Central memory CD8-positive, alpha-beta T cell (primary cell): ENCODE data around the gene UBQLNL.

Source experiments
- ATAC-seq: fragments of 150-1000 bp; cut with Tn5 transposase; replicated peaks from 2 replicates; pipeline ENCODE4 v1.10.0; 2022; ENCODE audit warnings: mild to moderate bottlenecking, moderate FRiP score, moderate number of reproducible peaks; ENCODE audit not compliant: poor library complexity, severe bottlenecking; ENCODE audit errors: extremely low read depth
- DNase-seq, 2 donors: peaks; one replicate each; pipeline ENCODE4 v3.0.0; 2021; ENCODE audit warnings: low spot score in 2 of 2
- H3K27ac Mint-ChIP-seq: one replicate; pipeline ENCODE4 v1.8.0; 2022; ENCODE audit warnings: low read depth, mild to moderate bottlenecking, moderate library complexity, mixed read lengths
- H3K27me3 Mint-ChIP-seq: one replicate; pipeline ENCODE4 v1.8.0; 2022; ENCODE audit warnings: mixed read lengths
- H3K36me3 Mint-ChIP-seq: one replicate; pipeline ENCODE4 v1.8.0; 2022; ENCODE audit warnings: mild to moderate bottlenecking, moderate library complexity, mixed read lengths; ENCODE audit not compliant: insufficient read depth
- H3K4me1 Mint-ChIP-seq: one replicate; pipeline ENCODE4 v1.8.0; 2022; ENCODE audit warnings: mixed read lengths
- H3K4me3 Mint-ChIP-seq: one replicate; pipeline ENCODE4 v1.8.0; 2022; ENCODE audit warnings: mild to moderate bottlenecking, moderate library complexity, mixed read lengths
- H3K9me3 Mint-ChIP-seq: one replicate; pipeline ENCODE4 v1.8.0; 2022; ENCODE audit warnings: mixed read lengths

Gene UBQLNL, protein sequence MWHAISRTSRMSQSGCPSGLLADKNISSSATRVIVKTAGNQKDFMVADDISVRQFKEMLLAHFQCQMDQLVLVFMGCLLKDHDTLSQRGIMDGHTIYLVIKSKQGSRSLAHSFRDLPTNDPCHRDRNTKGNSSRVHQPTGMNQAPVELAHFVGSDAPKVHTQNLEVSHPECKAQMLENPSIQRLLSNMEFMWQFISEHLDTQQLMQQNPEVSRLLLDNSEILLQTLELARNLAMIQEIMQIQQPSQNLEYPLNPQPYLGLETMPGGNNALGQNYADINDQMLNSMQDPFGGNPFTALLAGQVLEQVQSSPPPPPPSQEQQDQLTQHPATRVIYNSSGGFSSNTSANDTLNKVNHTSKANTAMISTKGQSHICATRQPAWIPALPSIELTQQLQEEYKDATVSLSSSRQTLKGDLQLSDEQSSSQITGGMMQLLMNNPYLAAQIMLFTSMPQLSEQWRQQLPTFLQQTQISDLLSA

GRCh38 chr11:5516599-5516998 is at the start of gene UBQLNL:
Gene UBQLNL (minus strand): TSS chr11:5516699. CDS start chr11:5516441, 258 bp downstream.
- no peaks in the 10 kb centered on the region for H3K4me1 Mint-ChIP-seq
- H3K4me3 Mint-ChIP-seq = no peak within 1 kb of the TSS
- H3K9me3 Mint-ChIP-seq = no peaks in the 10 kb centered on the region
- no peak within 1 kb of the TSS for H3K27ac Mint-ChIP-seq
- H3K27me3 Mint-ChIP-seq = no peaks in the 10 kb centered on the region
- DNase-seq = no peak
- no peak for ATAC-seq
- H3K36me3 Mint-ChIP-seq = no peaks in the 10 kb centered on the region

DNA sequence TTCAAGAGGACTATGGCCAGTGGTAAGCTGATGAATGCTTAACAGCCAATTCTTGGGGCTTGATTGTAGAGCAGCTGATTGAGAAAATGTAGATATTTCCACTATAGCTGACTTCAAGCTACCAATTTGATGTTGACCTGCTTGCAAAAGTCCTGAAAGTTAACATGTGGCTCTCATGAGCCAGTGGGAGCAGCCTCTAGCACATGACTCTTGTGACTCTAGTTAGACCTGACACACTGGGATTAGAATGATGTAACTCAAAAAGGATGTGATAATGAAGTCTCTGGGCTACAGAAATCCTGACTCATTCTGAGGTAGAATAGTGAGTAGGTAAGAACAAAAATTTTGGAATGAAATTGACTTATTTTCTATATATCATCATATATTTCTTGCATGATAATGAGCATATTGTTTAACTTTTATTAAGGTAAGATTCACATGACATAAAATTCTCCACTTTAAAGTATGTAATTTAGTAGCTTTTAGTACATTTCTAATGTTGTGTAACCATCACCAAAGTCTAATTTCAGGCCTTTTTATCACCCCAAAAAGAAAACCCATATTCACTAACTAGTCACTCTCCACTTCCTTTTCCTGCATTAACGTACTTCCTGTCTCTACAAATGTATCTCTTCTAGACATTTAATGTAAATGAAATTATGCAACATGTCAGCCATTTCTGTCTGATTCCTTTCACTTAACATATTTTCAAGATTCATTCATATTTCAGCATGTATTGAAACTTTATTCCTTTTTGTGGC is 47.9 kb upstream of the UBQLNL start:
- H3K27me3 Mint-ChIP-seq = peaks cover 9% of the 10 kb centered on the region
- DNase-seq = no peak
- no peak overlapping the region for H3K4me3 Mint-ChIP-seq
- H3K36me3 Mint-ChIP-seq = no peaks in the 10 kb centered on the region
- ATAC-seq = no peak
- no peak overlapping the region for H3K27ac Mint-ChIP-seq
- no peaks in the 10 kb centered on the region for H3K9me3 Mint-ChIP-seq
- H3K4me1 Mint-ChIP-seq = peaks cover 5% of the 10 kb centered on the region

- ATAC-seq = no peak
- DNase-seq = no peak
- no peaks in the 10 kb centered on the region for H3K9me3 Mint-ChIP-seq
- H3K36me3 Mint-ChIP-seq = no peaks in the 10 kb centered on the region
- H3K4me1 Mint-ChIP-seq = no peaks in the 10 kb centered on the region
- no peak overlapping the region for H3K4me3 Mint-ChIP-seq
- H3K27ac Mint-ChIP-seq = no peak overlapping the region
- H3K27me3 Mint-ChIP-seq = peaks cover 28% of the 10 kb centered on the region
Measured at GRCh38 chr11:5557751-5558150, 41.3 kb upstream of the UBQLNL start.

DNA sequence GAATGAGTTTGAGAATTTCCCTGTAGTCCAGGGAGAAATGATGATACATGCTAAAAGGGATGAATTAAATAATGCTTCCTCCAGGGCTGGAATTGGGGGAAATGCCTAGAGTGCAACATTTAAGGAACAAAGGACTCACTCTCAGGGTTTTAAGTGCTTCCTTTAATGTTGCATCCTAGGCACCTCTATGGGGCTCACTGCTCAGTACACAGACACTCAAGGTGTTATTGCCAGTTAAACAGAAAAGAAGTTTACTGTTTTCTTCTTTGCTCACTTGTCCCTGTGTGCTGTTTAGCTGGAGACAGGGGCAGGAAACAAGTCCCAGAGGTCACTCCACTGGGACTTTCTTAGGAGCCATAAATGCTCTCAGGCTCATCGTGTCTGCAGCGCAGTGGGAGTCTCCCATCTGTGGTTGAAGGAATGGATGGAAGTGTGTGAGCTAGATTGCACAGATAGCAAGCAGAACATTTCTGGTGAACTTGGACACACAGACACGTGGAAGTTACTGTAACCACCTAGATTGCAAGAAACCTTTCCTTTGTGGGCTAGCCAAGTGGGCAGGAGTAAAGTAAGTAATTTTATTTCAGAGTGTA is 40.2 kb upstream of the UBQLNL start:
- ATAC-seq (no peak), DNase-seq (no peak)
- H3K36me3 Mint-ChIP-seq = no peaks in the 10 kb centered on the region
- peaks cover 32% of the 10 kb centered on the region for H3K27me3 Mint-ChIP-seq
- no peak overlapping the region for H3K27ac Mint-ChIP-seq
- H3K9me3 Mint-ChIP-seq = no peaks in the 10 kb centered on the region
- no peaks in the 10 kb centered on the region for H3K4me1 Mint-ChIP-seq
- no peak overlapping the region for H3K4me3 Mint-ChIP-seq

DNA sequence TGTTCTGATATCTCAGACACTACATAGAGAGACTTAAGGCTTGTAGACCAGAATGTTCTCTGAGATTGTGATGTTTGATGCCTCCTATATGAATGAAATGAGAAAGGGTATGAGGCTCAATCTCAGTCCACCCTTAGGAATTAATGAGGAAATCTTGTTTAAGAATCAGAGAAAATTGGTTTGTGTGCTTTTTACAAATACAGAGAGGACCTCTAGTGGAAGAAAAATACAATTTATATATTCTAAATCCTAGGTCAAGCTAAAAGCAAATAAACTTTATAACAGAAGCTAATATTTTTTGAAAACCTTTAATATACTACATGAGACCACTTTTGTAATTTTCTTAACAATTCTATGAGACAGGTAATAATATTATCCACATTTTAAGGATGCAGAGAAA is 36.8 kb upstream of the UBQLNL start:
- no peak for ATAC-seq
- H3K27ac Mint-ChIP-seq = no peak overlapping the region
- no peaks in the 10 kb centered on the region for H3K9me3 Mint-ChIP-seq
- H3K4me1 Mint-ChIP-seq = no peaks in the 10 kb centered on the region
- H3K27me3 Mint-ChIP-seq = peaks cover 43% of the 10 kb centered on the region
- no peaks in the 10 kb centered on the region for H3K36me3 Mint-ChIP-seq
- no peak for DNase-seq
- no peak overlapping the region for H3K4me3 Mint-ChIP-seq

DNA sequence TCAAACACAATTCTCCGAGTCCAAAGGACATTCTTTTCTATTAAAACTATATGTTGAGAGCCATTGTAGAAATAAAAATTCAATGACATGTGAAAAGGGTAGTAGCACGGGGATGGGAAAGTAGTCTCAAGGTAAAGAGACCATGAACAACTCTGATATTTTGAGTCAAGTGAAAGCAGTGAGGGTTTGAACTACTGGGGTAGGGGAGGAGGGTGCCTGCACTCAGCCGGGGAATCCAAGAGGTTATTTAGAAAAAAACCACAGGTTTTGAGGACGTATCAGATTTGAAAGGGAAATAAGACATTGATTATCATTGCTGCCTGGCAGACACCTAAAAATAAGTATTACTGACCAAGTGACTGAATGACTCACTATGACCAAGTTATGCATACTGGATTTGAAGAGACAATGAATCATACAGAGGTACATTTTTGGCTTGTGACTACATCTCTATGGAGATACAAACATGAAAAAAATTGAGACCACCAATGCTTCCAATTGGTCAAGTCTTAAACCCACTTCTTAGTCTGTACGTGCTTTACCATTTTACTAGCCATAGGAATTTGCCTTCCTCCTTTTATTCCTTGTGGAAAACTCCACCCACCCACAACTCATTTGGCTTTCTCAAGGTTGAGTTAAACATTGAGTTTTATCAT is 34.1 kb upstream of the UBQLNL start:
- H3K27me3 Mint-ChIP-seq = peaks cover 42% of the 10 kb centered on the region
- H3K4me1 Mint-ChIP-seq = no peaks in the 10 kb centered on the region
- no peak for DNase-seq
- no peak overlapping the region for H3K27ac Mint-ChIP-seq
- no peaks in the 10 kb centered on the region for H3K36me3 Mint-ChIP-seq
- no peak for ATAC-seq
- H3K4me3 Mint-ChIP-seq = no peak overlapping the region
- H3K9me3 Mint-ChIP-seq = no peaks in the 10 kb centered on the region

DNA sequence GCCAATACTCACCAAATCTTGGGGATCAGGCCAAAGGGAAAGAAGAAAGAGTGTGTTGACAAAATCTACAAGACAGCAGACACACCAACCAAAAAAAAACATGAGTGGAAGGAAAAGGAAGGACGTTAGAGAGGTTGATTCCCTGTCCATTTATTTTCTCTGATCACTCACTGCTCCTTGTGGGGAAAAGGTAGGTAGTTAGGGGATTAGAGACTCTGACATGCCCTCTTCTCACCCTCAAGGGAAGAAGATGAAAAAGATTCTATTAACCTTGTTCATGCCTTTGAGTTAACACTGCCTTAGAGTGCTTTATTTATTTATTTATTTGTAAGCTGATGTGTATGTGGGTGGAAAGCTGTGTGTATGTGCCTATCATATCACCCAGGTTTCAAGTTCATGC is 31.9 kb upstream of the UBQLNL start, which contains the start of gene OR52H1:
OR52H1 (minus strand) TSS at position 101 of the 400 bp plus-strand sequence. CDS start 3,035 bp downstream, outside the sequence.
- DNase-seq = no peak
- Mint-ChIP-seq H3K9me3 (no peaks in the 10 kb centered on the region), H3K27ac (no peak within 1 kb of the TSS), H3K27me3 (peaks cover 25% of the 10 kb centered on the region), H3K4me1 (no peaks in the 10 kb centered on the region), H3K36me3 (no peaks in the 10 kb centered on the region), H3K4me3 (no peak within 1 kb of the TSS)
- ATAC-seq = no peak

- no peak overlapping the region for H3K27ac Mint-ChIP-seq
- H3K9me3 Mint-ChIP-seq = no peaks in the 10 kb centered on the region
- no peaks in the 10 kb centered on the region for H3K4me1 Mint-ChIP-seq
- no peak for ATAC-seq
- peaks cover 25% of the 10 kb centered on the region for H3K27me3 Mint-ChIP-seq
- no peak overlapping the region for H3K4me3 Mint-ChIP-seq
- DNase-seq = no peak
- no peaks in the 10 kb centered on the region for H3K36me3 Mint-ChIP-seq
Measured at GRCh38 chr11:5547982-5548381, 31.5 kb upstream of the UBQLNL start.

GRCh38 chr11:5546457-5546856 is 30.0 kb upstream of the UBQLNL start:
- H3K27ac Mint-ChIP-seq = no peak overlapping the region

GRCh38 chr11:5541427-5541826 is 24.9 kb upstream of the UBQLNL start:
- Mint-ChIP-seq H3K36me3 (no peaks in the 10 kb centered on the region), H3K4me3 (no peak overlapping the region), H3K4me1 (no peaks in the 10 kb centered on the region), H3K27ac (no peak overlapping the region), H3K9me3 (no peaks in the 10 kb centered on the region), H3K27me3 (peaks cover 31% of the 10 kb centered on the region)
- no peak for DNase-seq
- no peak for ATAC-seq

More at GRCh38 chr11:5546457-5546856, 30.0 kb upstream of the UBQLNL start:
- H3K4me3 Mint-ChIP-seq = no peak overlapping the region
- H3K4me1 Mint-ChIP-seq = no peaks in the 10 kb centered on the region
- H3K27me3 Mint-ChIP-seq = peaks cover 17% of the 10 kb centered on the region
- H3K36me3 Mint-ChIP-seq = no peaks in the 10 kb centered on the region
- H3K9me3 Mint-ChIP-seq = no peaks in the 10 kb centered on the region
- DNase-seq (no peak), ATAC-seq (no peak)

GRCh38 chr11:5536482-5536881 is 20.0 kb upstream of the UBQLNL start:
- DNase-seq = no peak
- H3K27ac Mint-ChIP-seq = no peak overlapping the region
- no peak overlapping the region for H3K4me3 Mint-ChIP-seq
- H3K9me3 Mint-ChIP-seq = no peaks in the 10 kb centered on the region
- ATAC-seq = no peak
- no peaks in the 10 kb centered on the region for H3K4me1 Mint-ChIP-seq
- peaks cover 37% of the 10 kb centered on the region for H3K27me3 Mint-ChIP-seq
- H3K36me3 Mint-ChIP-seq = no peaks in the 10 kb centered on the region

DNA sequence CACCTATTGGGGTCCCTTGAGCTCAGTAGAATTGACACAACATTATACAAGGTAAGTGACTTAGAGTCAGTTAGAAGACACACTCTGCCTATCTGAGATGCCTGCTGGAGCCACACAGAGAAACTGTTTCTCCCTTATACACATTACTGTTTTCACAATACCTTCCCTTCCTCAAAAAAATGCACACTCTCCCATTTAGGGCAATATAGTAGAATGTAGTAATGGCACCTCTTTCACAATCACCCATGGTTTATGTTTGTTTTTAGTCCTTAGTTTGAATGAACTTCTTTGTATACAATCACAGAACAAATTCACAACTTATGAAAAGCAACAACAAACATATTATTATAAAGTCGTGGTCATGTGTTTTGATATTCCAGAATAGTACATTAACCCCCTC is 17.5 kb upstream of the UBQLNL start:
- peaks cover 33% of the 10 kb centered on the region for H3K27me3 Mint-ChIP-seq
- no peaks in the 10 kb centered on the region for H3K36me3 Mint-ChIP-seq
- H3K4me3 Mint-ChIP-seq = no peak overlapping the region
- no peak for DNase-seq
- no peak for ATAC-seq
- no peak overlapping the region for H3K27ac Mint-ChIP-seq
- no peaks in the 10 kb centered on the region for H3K4me1 Mint-ChIP-seq
- H3K9me3 Mint-ChIP-seq = no peaks in the 10 kb centered on the region
